IMR-90 (cell line): ENCODE data around the gene ABL2. TPM values are rescaled to one million over a fixed set of nuclear protein-coding genes. Genes with fewer than 3 reads are reported as not detected.

Source experiments
- ATAC-seq: fragments of 200-7000 bp; cut with Tn5 transposase; 2 replicates; pipeline ENCODE4 v1.9.1; 2020; ENCODE audit warnings: low read depth, mild to moderate bottlenecking, moderate library complexity
- BruUV-seq: library from RNA; stranded (reverse); fragments of 400-500 nt; replicated peaks from 2 replicates; lab custom pipeline; 2021; lab: Mats Ljungman, UMichigan
- CTCF ChIA-PET: fragments of 300-600 bp; formaldehyde crosslinking; extraction: SDS; loops from one replicate; lab custom pipeline; 2021; ENCODE audit warnings: antibody characterized with exemption; lab: Yijun Ruan, JAX
- POLR2A ChIA-PET: fragments of 300-600 bp; sonication (Branson Sonifier 250); formaldehyde crosslinking; loops from one replicate; lab custom pipeline; 2022; ENCODE audit warnings: antibody characterized with exemption; ENCODE audit not compliant: unreplicated experiment; lab: Charles Lee
- DNase-seq: peaks from one replicate; pipeline ENCODE4 v3.0.0; 2013
- H2AFZ ChIP-seq: replicated peaks from 2 replicates; pipeline ENCODE3; 2013; ENCODE audit warnings: low read length, mild to moderate bottlenecking; ENCODE audit not compliant: poor library complexity
- H2AK5ac ChIP-seq: 2 replicates; pipeline ENCODE4 v1.6.1; 2013; ENCODE audit warnings: low read depth, low read length, inconsistent platforms
- H2AK9ac ChIP-seq: replicated peaks from 2 replicates; pipeline ENCODE3; 2013; ENCODE audit warnings: mild to moderate bottlenecking, low read depth, low read length, moderate library complexity; ENCODE audit not compliant: poor library complexity
- H2BK120ac ChIP-seq: 2 replicates; pipeline ENCODE4 v1.6.1; 2013; ENCODE audit warnings: low read depth, low read length, inconsistent platforms
- H2BK15ac ChIP-seq: 3 replicates; pipeline ENCODE4 v1.6.1; 2013; ENCODE audit warnings: low read depth, low read length, inconsistent platforms
- H2BK20ac ChIP-seq: 2 replicates; pipeline ENCODE4 v1.6.1; 2013; ENCODE audit warnings: low read depth, mild to moderate bottlenecking, inconsistent platforms, low read length, moderate library complexity
- H2BK5ac ChIP-seq: 2 replicates; pipeline ENCODE4 v1.6.1; 2013; ENCODE audit warnings: mild to moderate bottlenecking, low read depth, low read length, inconsistent platforms; ENCODE audit not compliant: poor library complexity, severe bottlenecking
- H3K14ac ChIP-seq: replicated peaks from 2 replicates; pipeline ENCODE4 v1.6.1; 2013; ENCODE audit warnings: low read depth, low read length, inconsistent platforms
- H3K18ac ChIP-seq: 2 replicates; pipeline ENCODE4 v1.6.1; 2013; ENCODE audit warnings: low read depth, low read length, control low read depth
- H3K23ac ChIP-seq: 2 replicates; pipeline ENCODE4 v1.6.1; 2013; ENCODE audit warnings: low read depth, low read length, inconsistent platforms
- H3K27ac ChIP-seq: 2 replicates; pipeline ENCODE4 v1.5.1; 2013; ENCODE audit warnings: mild to moderate bottlenecking, control low read depth, low read length; ENCODE audit not compliant: insufficient read depth
- H3K27me3 ChIP-seq: 2 replicates; pipeline ENCODE4 v1.6.1; 2013; ENCODE audit warnings: low read length; ENCODE audit not compliant: control insufficient read depth, insufficient read depth
- H3K36me3 ChIP-seq: 2 replicates; pipeline ENCODE4 v1.6.1; 2013; ENCODE audit warnings: low read length, mixed read lengths; ENCODE audit not compliant: control insufficient read depth, insufficient read depth
- H3K4ac ChIP-seq: 2 replicates; pipeline ENCODE4 v1.6.1; 2013; ENCODE audit warnings: low read depth, low read length, inconsistent platforms
- H3K4me1 ChIP-seq: 2 replicates; pipeline ENCODE4 v1.6.1; 2013; ENCODE audit warnings: low read length, mixed read lengths; ENCODE audit not compliant: control insufficient read depth, insufficient read depth
- H3K4me2 ChIP-seq: 2 replicates; pipeline ENCODE4 v1.6.1; 2013; ENCODE audit warnings: low read depth, mild to moderate bottlenecking, control low read depth, low read length, moderate library complexity
- H3K4me3 ChIP-seq: 2 replicates; pipeline ENCODE4 v1.5.1; 2013; ENCODE audit warnings: low read depth, mild to moderate bottlenecking, control low read depth, low read length, moderate library complexity; ENCODE audit not compliant: insufficient read depth
- H3K56ac ChIP-seq: 2 replicates; pipeline ENCODE4 v1.6.1; 2013; ENCODE audit warnings: low read length, inconsistent platforms; ENCODE audit not compliant: insufficient read depth; ENCODE audit errors: extremely low read depth
- H3K79me1 ChIP-seq, 2 experiments: 2 replicates each; pipeline ENCODE4 v1.6.1; 2013; ENCODE audit warnings: low read length in 2 of 2, inconsistent platforms in 1 of 2, low read depth in 1 of 2
- H3K9ac ChIP-seq: 2 replicates; pipeline ENCODE4 v1.6.1; 2013; ENCODE audit warnings: low read depth, low read length, control low read depth
- H3K9me1 ChIP-seq: 2 replicates; pipeline ENCODE4 v1.6.1; 2013; ENCODE audit warnings: low read length, inconsistent platforms; ENCODE audit not compliant: insufficient read depth
- H3K9me3 ChIP-seq: 2 replicates; pipeline ENCODE4 v1.6.1; 2013; ENCODE audit warnings: low read length; ENCODE audit not compliant: control insufficient read depth, insufficient read depth
- H4K20me1 ChIP-seq: 2 replicates; pipeline ENCODE4 v1.6.1; 2013; ENCODE audit warnings: low read length, inconsistent platforms; ENCODE audit not compliant: insufficient read depth
- H4K5ac ChIP-seq: 2 replicates; pipeline ENCODE4 v1.6.1; 2013; ENCODE audit warnings: mild to moderate bottlenecking, low read depth, low read length, control low read depth
- H4K8ac ChIP-seq, 2 experiments: 2 replicates each; pipeline ENCODE4 v1.6.1; 2013; ENCODE audit warnings: low read depth in 2 of 2, low read length in 2 of 2, control low read depth in 1 of 2, inconsistent platforms in 1 of 2
- H4K91ac ChIP-seq: 2 replicates; pipeline ENCODE4 v1.6.1; 2013; ENCODE audit warnings: low read depth, low read length, inconsistent platforms; ENCODE audit not compliant: insufficient read depth
- CHD1 ChIP-seq: IDR thresholded peaks from 2 replicates; pipeline ENCODE4 v1.6.1; 2012; ENCODE audit warnings: low read depth, low read length, improper control_type of control experiment
- FOS ChIP-seq: fragments of 150-350 bp; IDR thresholded peaks from 2 replicates; pipeline ENCODE4 v1.6.1; 2016; ENCODE audit warnings: low read depth, low read length
- MAFK ChIP-seq: IDR thresholded peaks from 2 replicates; pipeline ENCODE4 v1.6.1; 2012; ENCODE audit warnings: low read depth, low read length, improper control_type of control experiment
- MAZ ChIP-seq: IDR thresholded peaks from 2 replicates; pipeline ENCODE4 v1.6.1; 2012; ENCODE audit warnings: low read depth, mild to moderate bottlenecking, low read length, improper control_type of control experiment, moderate library complexity, borderline replicate concordance
- MXI1 ChIP-seq: IDR thresholded peaks from 2 replicates; pipeline ENCODE4 v1.6.1; 2012; ENCODE audit warnings: low read depth, mild to moderate bottlenecking, low read length, moderate library complexity, borderline replicate concordance
- POLR2A ChIP-seq: IDR thresholded peaks from 2 replicates; pipeline ENCODE4 v1.6.1; 2012; ENCODE audit warnings: mild to moderate bottlenecking, low read depth, low read length
- RCOR1 ChIP-seq: IDR thresholded peaks from 2 replicates; pipeline ENCODE4 v1.6.1; 2012; ENCODE audit warnings: mild to moderate bottlenecking, low read length, improper control_type of control experiment; ENCODE audit not compliant: insufficient replicate concordance
- SMC3 ChIP-seq: fragments of 150-350 bp; IDR thresholded peaks from 2 replicates; pipeline ENCODE4 v1.6.1; 2016; ENCODE audit warnings: low read depth, mild to moderate bottlenecking, antibody characterized with exemption, low read length, moderate library complexity
- WGBS, 2 experiments: methylation state at CpG; one replicate each; pipeline versions ENCODE4 v1.1.5 to v1.1.7; 2013; ENCODE audit warnings: missing lambda C conversion rate in 2 of 2; ENCODE audit not compliant: insufficient read length in 1 of 2; ENCODE audit errors: extremely low coverage in 2 of 2; 5-methylcytosine and 5-hydroxymethylcytosine counted together
- dilution Hi-C: fragments of 300-500 bp; cut with HindIII; formaldehyde crosslinking; loops from one replicate; pipeline ENCODE4 v1.14.3; 2018; ENCODE audit warnings: low sequenced_read_pairs; ENCODE audit not compliant: unreplicated experiment
- in situ Hi-C: fragments of 300-500 bp; cut with MboI; formaldehyde crosslinking; loops from 3 replicates; pipeline ENCODE4 v1.14.3; 2019; ENCODE audit warnings: low sequenced_read_pairs, inconsistent platforms, mixed read lengths
- intact Hi-C: fragments of 100-400 bp; cut with micrococcal nuclease; formaldehyde crosslinking; loops from 2 replicates; pipeline ENCODE4 v1.10.0; 2022
- polyA plus RNA-seq, 3 experiments: library from polyadenylated mRNA; depleted of rRNA; stranded (reverse); fragments of >200 nt; gene quantifications; 2 replicates each; pipeline ENCODE4 v1.2.3, GENCODE V29; 2012; ENCODE audit warnings: low replicate concordance in 1 of 3
- total RNA-seq: library from RNA; depleted of rRNA; stranded (reverse); fragments of >200 nt; gene quantifications from 2 replicates; pipeline ENCODE4 v1.2.3, GENCODE V29; 2012
- TF ChIP-seq, protein P1 (sequence below): fragments of 150-350 bp; IDR thresholded peaks from 2 replicates; pipeline ENCODE4 v1.6.1; 2017; ENCODE audit warnings: mild to moderate bottlenecking, antibody characterized with exemption, low read length, low read depth

ABL2 gene
- total and polyA plus RNA-seq, 2 of the 4 experiments (the other 2 are of a cell fraction) = 9.7 to 110 TPM

DNA sequence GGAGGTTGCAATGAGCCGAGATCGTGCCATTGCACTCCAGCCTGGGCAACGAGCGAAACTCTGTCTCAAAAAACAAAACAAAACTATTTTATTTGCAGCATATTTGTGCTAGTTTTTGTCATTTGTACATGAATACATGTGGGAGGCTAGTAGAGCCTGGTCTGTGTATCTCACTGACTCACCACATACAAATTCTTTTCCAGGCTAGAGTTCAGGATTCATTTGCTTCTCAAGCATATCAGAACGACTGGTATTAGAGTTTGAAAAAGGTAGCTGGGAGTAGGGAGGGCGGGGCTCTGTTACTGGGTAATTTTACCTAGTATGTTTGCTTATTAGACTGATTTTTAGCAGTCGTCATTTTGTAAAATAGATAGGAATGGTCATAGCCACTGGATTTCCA, 152.1 kb downstream of the ABL2 start:
- H3K9me3 ChIP-seq = no peaks in the 10 kb centered on the region
- CTCF ChIA-PET = no interaction called here
- H4K5ac ChIP-seq = no peak overlapping the region
- in situ Hi-C loops (loop anchor here (5.0 kb wide), 1 partner anchor 290 kb away; the partner anchor contains the start of gene AXDND1), dilution Hi-C loops (no loop called here), intact Hi-C loops (loop anchor here (5.0 kb wide), 1 partner anchor 50 kb away; the partner anchor contains the start of gene FAM20B)
- H2BK20ac ChIP-seq = no peak overlapping the region
- BruUV-seq = no TSS peak
- no peak overlapping the region for H3K56ac ChIP-seq
- POLR2A ChIA-PET = no interaction called here
- peaks cover 10% of the 10 kb centered on the region for H3K4me1 ChIP-seq
- WGBS, 2 experiments = 56% methylated on average over 3 of the region's 7 CpGs; no CpG with 5 or more reads in 1 of the 2 experiments
- H2BK120ac ChIP-seq = 0 out of 2 replicates have a peak overlapping the region, but pooled peaks have one; percentile 38
- H4K91ac ChIP-seq = no peak overlapping the region
- no peak overlapping the region for H3K23ac ChIP-seq
- no peak overlapping the region for H2AK9ac ChIP-seq
- peak; percentile 40 for ATAC-seq
- no peak overlapping the region for H4K8ac ChIP-seq
- no peak overlapping the region for H3K18ac ChIP-seq
- no peak overlapping the region for H2AK5ac ChIP-seq
- H3K79me1 ChIP-seq = peaks cover under 1 to 14% of the 10 kb centered on the region in 2 experiments; a peak in 3 of 4 replicates
- peak; percentile 81 for DNase-seq
- peak overlapping the region; percentile 45; the same call in 1 of the 2 replicates for H3K4me2 ChIP-seq
- peak overlapping the region; percentile 49 for H2BK5ac ChIP-seq
- no peak overlapping the region for H2AFZ ChIP-seq
- no peak overlapping the region for H2BK15ac ChIP-seq
- H3K4me3 ChIP-seq = no peak overlapping the region
- H3K9ac ChIP-seq = no peak overlapping the region
- no peak overlapping the region for H3K27ac ChIP-seq
- no peaks in the 10 kb centered on the region for H3K27me3 ChIP-seq
- no peak for TF ChIP-seq POLR2A
- no peak for TF ChIP-seq SMC3
- TF ChIP-seq MXI1 = no peak
- TF ChIP-seq, protein P1, sequence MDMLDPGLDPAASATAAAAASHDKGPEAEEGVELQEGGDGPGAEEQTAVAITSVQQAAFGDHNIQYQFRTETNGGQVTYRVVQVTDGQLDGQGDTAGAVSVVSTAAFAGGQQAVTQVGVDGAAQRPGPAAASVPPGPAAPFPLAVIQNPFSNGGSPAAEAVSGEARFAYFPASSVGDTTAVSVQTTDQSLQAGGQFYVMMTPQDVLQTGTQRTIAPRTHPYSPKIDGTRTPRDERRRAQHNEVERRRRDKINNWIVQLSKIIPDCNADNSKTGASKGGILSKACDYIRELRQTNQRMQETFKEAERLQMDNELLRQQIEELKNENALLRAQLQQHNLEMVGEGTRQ = no peak
- no peak for TF ChIP-seq RCOR1
- no peak for TF ChIP-seq CHD1
- no peak for TF ChIP-seq FOS
- TF ChIP-seq MAZ = no peak
- no peak for TF ChIP-seq MAFK
- H3K36me3 ChIP-seq = peaks cover 2% of the 10 kb centered on the region
- H4K20me1 ChIP-seq = no peaks in the 10 kb centered on the region
- peaks cover 2% of the 10 kb centered on the region; the same call in 1 of the 2 replicates for H3K9me1 ChIP-seq
- no peak overlapping the region for H3K4ac ChIP-seq
- no peak overlapping the region for H3K14ac ChIP-seq
